Adrenal gland (tissue), 12 donors: ENCODE measurements around the gene RAP1GAP2. TPM values are rescaled to one million over a fixed set of nuclear protein-coding genes. Genes with fewer than 3 reads are reported as not detected.

Experiments
- DNase-seq, 7 donors: peaks; one replicate each; pipeline ENCODE4 v3.0.0-alpha.2; 2019 to 2020
- H3K27ac ChIP-seq, 5 donors: fragments of 200-600 bp; sonication (generic) in 4 of 5; 1 replicate in 3 of 5; 2 replicates in 2 of 5; pipeline versions ENCODE4 v1.5.1 to v1.8.0; 2016 to 2020; ENCODE audit warnings: mild to moderate bottlenecking in 1 of 5
- H3K27me3 ChIP-seq: fragments of 200-600 bp; 2 replicates; pipeline ENCODE4 v1.8.0; 2021
- H3K36me3 ChIP-seq, 2 donors: fragments of 200-600 bp; replicated peaks in 1 of 2; 1 replicate in 1 of 2; 2 replicates in 1 of 2; pipeline versions ENCODE4 v1.5.1 to v1.8.0; 2018 to 2022
- H3K4me1 ChIP-seq, 2 donors: fragments of 200-600 bp; replicated peaks in 1 of 2; 1 replicate in 1 of 2; 2 replicates in 1 of 2; pipeline versions ENCODE4 v1.5.1 to v1.8.0; 2018 to 2021
- H3K4me3 ChIP-seq, 4 donors: fragments of 200-600 bp; sonication (generic) in 3 of 4; one replicate each; pipeline ENCODE4 v1.5.1; 2016 to 2018
- H3K9me3 ChIP-seq, 3 donors: fragments of 200-600 bp; sonication (generic) in 1 of 3; replicated peaks in 1 of 3; 1 replicate in 2 of 3; 2 replicates in 1 of 3; pipeline versions ENCODE4 v1.5.1 to v1.8.0; 2016 to 2021
- CTCF ChIP-seq, 6 experiments: fragments of 450-650 bp in 4 of 6; fragments of 200-600 bp in 2 of 6; sonication (generic) in 1 of 6; IDR thresholded peaks; 1 replicate in 5 of 6; 2 replicates in 1 of 6; pipeline versions ENCODE4 v1.5.1 to v1.8.0; 2016 to 2021; ENCODE audit warnings: antibody characterized with exemption in 6 of 6, mild to moderate bottlenecking in 2 of 6, moderate library complexity in 1 of 6
- POLR2A ChIP-seq, 2 donors: fragments of 450-650 bp; IDR thresholded peaks; one replicate each; pipeline ENCODE4 v1.6.1; 2017; ENCODE audit warnings: antibody characterized with exemption in 2 of 2, mild to moderate bottlenecking in 2 of 2, moderate library complexity in 1 of 2
- WGBS, 4 donors: extraction: QIAGEN DNeasy Blood & Tissue Kit in 2 of 4; methylation state at CpG; one replicate each; pipeline versions ENCODE4 v1.1.5 to v1.1.7; 2013 to 2017; 5-methylcytosine and 5-hydroxymethylcytosine counted together
- intact Hi-C, 2 donors: fragments of 100-400 bp; cut with DNase I; formaldehyde crosslinking; loops; one replicate each; pipeline versions ENCODE4 v1.14.1 to v1.15.0; 2022 to 2023
- polyA plus RNA-seq, 3 donors: library from polyadenylated mRNA; stranded (reverse); fragments of 200-250 nt in 2 of 3; fragments of 350-450 nt in 1 of 3; fragmentation: Illumina TruSeq in 1 of 3; extraction: RNeasy Lipid Tissue Mini Kit (QIAGEN cat#74804) in 1 of 3; gene quantifications; one replicate each; pipeline ENCODE4 v1.2.3, GENCODE V29; 2013 to 2014
- total RNA-seq, 9 donors: library from RNA; depleted of rRNA in 4 of 9; stranded (reverse); fragments of >200 nt in 4 of 9; fragments of 120-200 nt in 1 of 9; fragmentation: NEBNext Ultra II Directional in 1 of 9; extraction: Animal tissue kit (Norgen Biotek cat#: 25700) in 1 of 9; gene quantifications; one replicate each; pipeline versions ENCODE4 v1.1.0 to v1.2.4, GENCODE V29; 2013 to 2023
- donor health status: healthy with polysubstance abuse.
- donor health status: Bipolar disorder and iron deficiency.
- donor health status: DM: yes; HTN: yes; CAD: no.
- donor health status: DM: no; HTN: no; CAD: no.
- donor health status: DM: no; HTN: no; CAD: no.
- donor health status: DM: yes; HTN: yes; CAD: no.

RAP1GAP2 gene
- total and polyA plus RNA-seq, 12 donors = 4.2 to 20.4 (median 6.9) TPM

- TF ChIP-seq CTCF (IDR thresholded peaks at IDR 0.05) (no peak), POLR2A (IDR thresholded peaks at IDR 0.05) (no peak)
- no peaks in the 10 kb centered on the region for H3K9me3 ChIP-seq
- H3K27me3 ChIP-seq = no peaks in the 10 kb centered on the region
- DNase-seq = peak in 2 of 7 donors; percentile 6 to 35
- 57 to 80% (median 72%) methylated on average over 8 to 13 of the region's 13 CpGs for WGBS, 4 donors
- H3K4me3 ChIP-seq = no peak overlapping the region
- H3K27ac ChIP-seq = no peak overlapping the region
- no peaks in the 10 kb centered on the region for H3K4me1 ChIP-seq
- no peaks in the 10 kb centered on the region for H3K36me3 ChIP-seq
- intact Hi-C loops = no loop called here
Observed at GRCh38 chr17:3035256-3035967, 239.2 kb downstream of the RAP1GAP2 start.

- Histone ChIP-seq H3K4me1 (no peaks in the 10 kb centered on the region), H3K27me3 (no peaks in the 10 kb centered on the region), H3K27ac (no peak overlapping the region), H3K4me3 (no peak overlapping the region), H3K9me3 (no peaks in the 10 kb centered on the region), H3K36me3 (no peaks in the 10 kb centered on the region)
- 78 to 87% (median 84%) methylated on average over 7 of the region's 7 CpGs for WGBS, 4 donors
- DNase-seq = no peak
- intact Hi-C loops = no loop called here
- no peak for TF ChIP-seq CTCF (IDR thresholded peaks at IDR 0.05)
- TF ChIP-seq POLR2A (IDR thresholded peaks at IDR 0.05) = no peak
Observed at GRCh38 chr17:3035968-3036280, 239.7 kb downstream of the RAP1GAP2 start.

- peak in 2 of 7 donors; percentile 7 to 24 for DNase-seq
- intact Hi-C loops = no loop called here
- no peaks in the 10 kb centered on the region for H3K4me1 ChIP-seq
- TF ChIP-seq CTCF (IDR thresholded peaks at IDR 0.05) = no peak
- TF ChIP-seq POLR2A (IDR thresholded peaks at IDR 0.05) = no peak
- H3K4me3 ChIP-seq = no peak overlapping the region
- H3K27ac ChIP-seq = no peak overlapping the region
- H3K36me3 ChIP-seq = no peaks in the 10 kb centered on the region
- H3K27me3 ChIP-seq = no peaks in the 10 kb centered on the region
- no peaks in the 10 kb centered on the region for H3K9me3 ChIP-seq
- 74 to 80% (median 77%) methylated on average over 4 to 6 of the region's 6 CpGs for WGBS, 4 donors
Observed at GRCh38 chr17:3036800-3037199, 240.6 kb downstream of the RAP1GAP2 start.

DNA sequence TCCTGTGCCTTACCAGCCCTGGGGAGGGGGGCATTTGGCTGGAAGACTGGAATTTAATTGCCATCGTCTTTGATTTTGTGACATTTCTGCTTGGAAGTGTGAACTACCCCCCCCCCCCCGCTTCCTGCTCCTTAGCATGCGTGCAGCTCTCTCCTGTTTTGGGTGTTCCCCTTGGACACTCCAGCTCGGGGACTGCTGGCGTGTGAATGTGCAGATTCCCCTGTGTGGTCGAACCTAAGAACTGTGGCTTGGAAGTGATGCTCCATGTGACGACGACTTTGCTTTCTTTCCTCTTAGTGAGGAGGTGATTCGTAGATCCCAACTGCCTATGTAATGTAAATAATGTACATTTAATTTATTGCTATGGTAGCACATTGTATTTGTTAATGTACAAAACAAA, 241.0 kb downstream of the RAP1GAP2 start:
- Histone ChIP-seq H3K4me1 (no peaks in the 10 kb centered on the region), H3K27me3 (no peaks in the 10 kb centered on the region), H3K4me3 (no peak overlapping the region), H3K27ac (no peak overlapping the region), H3K36me3 (no peaks in the 10 kb centered on the region), H3K9me3 (no peaks in the 10 kb centered on the region)
- intact Hi-C loops = no loop called here
- 62 to 76% (median 69%) methylated on average over 9 of the region's 9 CpGs for WGBS, 4 donors
- TF ChIP-seq CTCF (IDR thresholded peaks at IDR 0.05) (no peak), POLR2A (IDR thresholded peaks at IDR 0.05) (no peak)
- peak in 1 of 7 donors; percentile 25 for DNase-seq
